C4-2B (cell line): ENCODE data around the gene AUP1.

ENCODE experiments used
- H3K27ac ChIP-seq: fragments of 450-650 bp; 2 replicates; pipeline ENCODE4 v1.5.1; 2017
- ZFX ChIP-seq: fragments of 450-650 bp; IDR thresholded peaks from 2 replicates; pipeline ENCODE4 v1.6.1; 2017
- TF ChIP-seq, protein P1 (sequence below): fragments of 450-650 bp; conservative IDR thresholded peaks from 2 replicates; pipeline ENCODE4 v1.5.1; 2017; ENCODE audit warnings: mild to moderate bottlenecking

AUP1 gene

GRCh38 chr2:74550231-74550630 is 20.7 kb upstream of the AUP1 start:
- peak overlapping the region; percentile 80; the same call in 1 of the 2 replicates for H3K27ac ChIP-seq
- TF ChIP-seq, protein P1, sequence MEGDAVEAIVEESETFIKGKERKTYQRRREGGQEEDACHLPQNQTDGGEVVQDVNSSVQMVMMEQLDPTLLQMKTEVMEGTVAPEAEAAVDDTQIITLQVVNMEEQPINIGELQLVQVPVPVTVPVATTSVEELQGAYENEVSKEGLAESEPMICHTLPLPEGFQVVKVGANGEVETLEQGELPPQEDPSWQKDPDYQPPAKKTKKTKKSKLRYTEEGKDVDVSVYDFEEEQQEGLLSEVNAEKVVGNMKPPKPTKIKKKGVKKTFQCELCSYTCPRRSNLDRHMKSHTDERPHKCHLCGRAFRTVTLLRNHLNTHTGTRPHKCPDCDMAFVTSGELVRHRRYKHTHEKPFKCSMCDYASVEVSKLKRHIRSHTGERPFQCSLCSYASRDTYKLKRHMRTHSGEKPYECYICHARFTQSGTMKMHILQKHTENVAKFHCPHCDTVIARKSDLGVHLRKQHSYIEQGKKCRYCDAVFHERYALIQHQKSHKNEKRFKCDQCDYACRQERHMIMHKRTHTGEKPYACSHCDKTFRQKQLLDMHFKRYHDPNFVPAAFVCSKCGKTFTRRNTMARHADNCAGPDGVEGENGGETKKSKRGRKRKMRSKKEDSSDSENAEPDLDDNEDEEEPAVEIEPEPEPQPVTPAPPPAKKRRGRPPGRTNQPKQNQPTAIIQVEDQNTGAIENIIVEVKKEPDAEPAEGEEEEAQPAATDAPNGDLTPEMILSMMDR = no peak
- TF ChIP-seq ZFX = no peak

- peak; percentile 26; the same call in 1 of the 2 replicates for TF ChIP-seq ZFX
- TF ChIP-seq, protein P1 = no peak
- peak overlapping the region; percentile 80 for H3K27ac ChIP-seq
These were observed 19.7 kb upstream of the AUP1 start for GRCh38 chr2:74548900-74549826.

DNA sequence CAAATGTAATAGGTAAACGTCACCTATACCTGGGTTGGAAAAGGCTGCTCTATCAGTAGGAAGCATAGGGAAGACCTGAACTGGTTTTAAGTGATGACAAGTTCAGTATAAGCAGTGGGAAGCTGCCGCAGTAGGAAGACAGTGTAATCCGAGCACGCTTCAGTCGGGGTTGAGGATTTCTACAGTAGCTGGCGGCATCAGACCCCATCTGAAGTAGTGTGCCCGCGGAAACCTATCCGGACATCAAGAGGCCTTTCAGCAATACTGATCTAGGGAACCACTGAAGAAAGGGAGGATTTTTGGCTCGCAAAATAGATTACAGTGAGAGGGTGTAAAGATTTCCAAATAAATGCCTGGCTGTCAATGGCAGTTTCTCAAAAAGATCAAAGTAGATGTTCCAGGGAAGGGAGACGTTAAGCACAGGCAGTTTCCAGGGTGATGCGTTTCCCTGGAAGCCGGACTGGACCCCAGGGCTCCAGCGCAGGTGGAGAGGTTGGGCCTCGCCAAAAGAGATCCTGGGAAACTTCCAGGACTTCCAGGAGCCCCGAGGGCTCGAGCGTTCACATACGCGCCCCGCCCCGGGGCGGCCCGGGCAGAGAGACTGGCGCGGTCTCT is 18.9 kb upstream of the AUP1 start:
- TF ChIP-seq ZFX = no peak
- TF ChIP-seq, protein P1 = no peak
- H3K27ac ChIP-seq = peak overlapping the region; percentile 80

DNA sequence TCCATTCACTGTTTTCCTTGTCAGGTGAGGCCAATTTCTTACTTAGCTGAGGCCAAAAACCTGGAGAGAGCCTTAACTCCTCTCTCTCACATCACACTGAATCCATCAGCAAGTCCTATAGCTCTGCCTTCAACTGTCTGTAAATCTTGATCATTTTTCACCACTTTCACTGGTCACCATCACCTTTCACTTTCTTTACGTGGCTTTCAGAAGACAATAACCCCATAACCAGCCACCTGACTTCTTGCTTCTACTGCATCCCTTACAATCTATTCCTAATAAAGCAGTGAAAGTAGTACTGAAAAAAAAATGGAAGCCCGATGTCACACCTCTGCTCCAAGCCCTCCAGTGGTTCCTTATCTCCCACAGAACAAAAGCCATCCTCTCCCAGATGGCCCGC is 16.5 kb upstream of the AUP1 start:
- no peak for TF ChIP-seq ZFX
- TF ChIP-seq, protein P1 = no peak
- H3K27ac ChIP-seq = no peak overlapping the region

DNA sequence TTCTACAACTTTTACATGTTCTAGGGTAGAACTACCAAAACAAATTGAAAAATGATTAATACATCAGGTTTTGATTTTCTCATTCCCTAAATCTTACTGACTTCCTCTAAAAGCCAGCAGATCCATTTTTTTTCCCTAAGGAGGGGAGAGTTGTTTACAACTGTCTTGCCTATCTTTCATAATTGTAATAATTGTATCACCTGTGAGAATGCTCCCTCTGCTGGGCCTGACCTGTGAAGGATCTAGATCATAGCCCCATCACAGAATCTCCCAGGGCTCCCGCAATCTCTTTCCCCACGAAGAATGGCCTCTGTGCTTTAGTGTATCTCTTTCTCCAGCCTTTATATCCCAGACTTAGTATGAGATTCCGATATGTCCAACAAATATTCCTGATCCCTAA is 15.1 kb upstream of the AUP1 start:
- no peak for TF ChIP-seq ZFX
- TF ChIP-seq, protein P1 = peak; percentile 30
- H3K27ac ChIP-seq = no peak overlapping the region

DNA sequence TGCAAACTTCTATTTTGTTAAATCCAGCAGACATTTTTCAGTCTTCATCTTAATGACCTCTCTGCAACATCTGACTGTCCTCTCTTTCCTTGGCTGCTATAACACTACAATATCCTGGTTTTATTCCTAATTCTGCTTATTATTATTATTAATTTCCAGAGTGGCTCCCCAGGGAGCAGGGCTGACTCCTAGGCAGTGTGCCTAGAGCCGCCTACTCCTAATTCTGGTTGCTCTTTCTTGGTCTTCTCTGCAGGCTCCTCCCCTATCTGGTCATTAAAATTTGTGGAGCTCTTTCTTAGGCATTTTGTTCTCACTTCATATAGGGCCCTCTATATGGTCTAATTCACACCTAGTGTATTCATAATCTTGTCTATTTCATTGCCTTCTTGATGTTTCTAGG is 13.5 kb upstream of the AUP1 start:
- no peak overlapping the region for H3K27ac ChIP-seq
- TF ChIP-seq ZFX = no peak
- TF ChIP-seq, protein P1 = no peak

GRCh38 chr2:74540291-74540690 is 10.8 kb upstream of the AUP1 start:
- H3K27ac ChIP-seq = no peak overlapping the region
- TF ChIP-seq, protein P1 = no peak
- no peak for TF ChIP-seq ZFX
